PC-3 (cell line): ENCODE results near the gene GGCX. TPM values are rescaled to one million over a fixed set of nuclear protein-coding genes. Genes with fewer than 3 reads are reported as not detected.

Experiments used
- ATAC-seq: fragments of 200-7000 bp; cut with Tn5 transposase; 2 replicates; pipeline ENCODE4 v1.9.1; 2020; ENCODE audit warnings: mild to moderate bottlenecking, moderate library complexity
- BruUV-seq: library from RNA; stranded (reverse); fragments of 400-500 nt; replicated peaks from 2 replicates; lab custom pipeline; 2021; lab: Mats Ljungman, UMichigan
- CTCF ChIA-PET: fragments of 300-600 bp; sonication (Branson Sonifier 250); formaldehyde crosslinking; loops from one replicate; lab custom pipeline; 2022; ENCODE audit warnings: antibody characterized with exemption; lab: Charles Lee
- POLR2A ChIA-PET: fragments of 300-600 bp; sonication (Branson Sonifier 250); formaldehyde crosslinking; loops from one replicate; lab custom pipeline; 2022; ENCODE audit warnings: antibody characterized with exemption; ENCODE audit not compliant: unreplicated experiment; lab: Charles Lee
- DNase-seq: peaks from one replicate; pipeline ENCODE4 v3.0.0-alpha.2; 2015
- H2AFZ ChIP-seq: fragments of 300-600 bp; sonication (generic); 2 replicates; pipeline ENCODE4 v1.6.0; 2016; ENCODE audit warnings: antibody characterized with exemption, low read length
- H3F3A ChIP-seq: fragments of 300-600 bp; sonication (generic); one replicate; pipeline ENCODE4 v1.6.0; 2017; ENCODE audit warnings: antibody characterized with exemption, low read length, control low read depth, mild to moderate bottlenecking; ENCODE audit not compliant: unreplicated experiment
- H3K27ac ChIP-seq: fragments of 300-600 bp; sonication (generic); 2 replicates; pipeline ENCODE4 v1.5.1; 2016; ENCODE audit warnings: mild to moderate bottlenecking, low read length
- H3K27me3 ChIP-seq: fragments of 300-600 bp; sonication (generic); 2 replicates; pipeline ENCODE4 v1.6.1; 2016; ENCODE audit warnings: low read length, mixed read lengths
- H3K36me3 ChIP-seq: fragments of 300-600 bp; sonication (generic); 2 replicates; pipeline ENCODE4 v1.6.1; 2016; ENCODE audit warnings: low read depth, mixed run types, low read length, mixed read lengths
- H3K4me1 ChIP-seq: fragments of 300-600 bp; sonication (generic); 2 replicates; pipeline ENCODE4 v1.5.1; 2016; ENCODE audit warnings: low read length; ENCODE audit not compliant: insufficient read depth
- H3K4me2 ChIP-seq: fragments of 300-600 bp; sonication (generic); 2 replicates; pipeline ENCODE4 v1.6.0; 2016; ENCODE audit warnings: low read length
- H3K4me3 ChIP-seq: fragments of 300-600 bp; sonication (generic); 2 replicates; pipeline ENCODE4 v1.5.1; 2016; ENCODE audit warnings: mild to moderate bottlenecking, low read length, mixed read lengths
- H3K79me2 ChIP-seq: fragments of 300-600 bp; sonication (generic); 2 replicates; pipeline ENCODE4 v1.6.1; 2017; ENCODE audit warnings: low read length, mixed read lengths
- H3K9ac ChIP-seq: fragments of 300-600 bp; sonication (generic); 2 replicates; pipeline ENCODE4 v1.6.0; 2016; ENCODE audit warnings: mild to moderate bottlenecking, low read length
- H3K9me2 ChIP-seq: fragments of 300-600 bp; sonication (generic); replicated peaks from 2 replicates; pipeline ENCODE4 v1.6.1; 2016; ENCODE audit warnings: mixed run types, low read length, mixed read lengths
- H3K9me3 ChIP-seq: fragments of 300-600 bp; sonication (generic); 2 replicates; pipeline ENCODE4 v1.6.1; 2016; ENCODE audit warnings: low read length, mixed read lengths
- H4K20me1 ChIP-seq: fragments of 300-600 bp; sonication (generic); 2 replicates; pipeline ENCODE4 v1.6.1; 2016; ENCODE audit warnings: low read length, mixed read lengths
- EZH2 ChIP-seq: fragments of 300-600 bp; sonication (generic); IDR thresholded peaks from one replicate; pipeline ENCODE4 v1.6.1; 2017; ENCODE audit warnings: antibody characterized with exemption, mild to moderate bottlenecking, low read length; ENCODE audit not compliant: unreplicated experiment
- EZH2phosphoT487 ChIP-seq: fragments of 300-600 bp; sonication (generic); IDR thresholded peaks from 2 replicates; pipeline ENCODE4 v1.6.1; 2018; ENCODE audit warnings: mild to moderate bottlenecking, antibody characterized with exemption, low read length, borderline replicate concordance
- intact Hi-C: fragments of 100-400 bp; cut with micrococcal nuclease; formaldehyde crosslinking; loops from 2 replicates; pipeline ENCODE4 v1.9.0; 2023
- total RNA-seq: library from RNA; depleted of rRNA; stranded (reverse); fragments of >200 nt; gene quantifications from 2 replicates; pipeline ENCODE4 v1.2.3, GENCODE V29; 2014
- TF ChIP-seq, protein P1 (sequence below): fragments of 300-600 bp; sonication (generic); conservative IDR thresholded peaks from 2 replicates; pipeline ENCODE4 v1.5.1; 2017; ENCODE audit warnings: antibody characterized with exemption, low read depth, mild to moderate bottlenecking, low read length

Gene GGCX
- total RNA-seq, 1 experiment from 2014 or later, result 46.7 TPM

DNA sequence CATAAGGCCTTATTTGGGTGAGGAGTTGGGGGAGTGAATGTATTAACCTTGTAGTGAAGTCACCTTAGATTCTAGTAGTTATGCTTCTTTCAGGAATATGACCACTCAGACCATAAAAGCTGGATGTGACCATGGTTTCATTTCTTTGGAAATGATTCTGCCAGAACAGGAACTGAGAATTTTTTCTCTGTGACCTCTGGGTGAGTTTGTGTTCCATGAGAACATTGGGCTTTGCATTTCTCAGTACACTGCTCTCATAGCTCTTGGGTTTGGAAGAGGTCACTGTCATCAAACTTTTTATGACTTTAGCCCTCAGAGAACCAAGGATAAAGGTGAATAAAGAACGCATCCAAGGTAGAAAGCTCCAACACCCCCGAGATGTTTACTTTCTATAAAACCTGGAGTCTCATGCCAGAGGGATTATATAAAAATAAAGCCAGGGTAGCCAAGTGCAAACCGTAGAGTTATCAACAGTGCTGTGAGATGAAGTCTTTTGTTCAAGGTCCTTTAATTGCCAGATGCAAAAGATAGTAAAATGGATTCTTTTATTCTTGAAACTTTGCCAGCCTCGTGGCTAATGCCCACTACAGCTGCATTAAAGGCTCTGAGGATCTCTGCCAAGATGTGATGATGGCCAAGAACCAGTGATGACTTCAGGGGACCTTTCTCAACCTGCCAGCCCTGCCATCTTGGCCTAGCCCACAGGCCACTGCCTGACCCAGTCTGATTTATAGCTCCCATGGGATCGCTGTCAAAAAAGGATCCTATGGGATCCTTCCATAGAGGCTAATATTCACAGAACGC, 50.1 kb downstream of the GGCX start:
- POLR2A ChIA-PET, result interaction anchor here (0.6 to 1.3 kb wide), 2 partner anchors 28 to 90 kb away, joined by 3 to 6 read pairs; partner anchors contain the start of gene MAT2A

DNA sequence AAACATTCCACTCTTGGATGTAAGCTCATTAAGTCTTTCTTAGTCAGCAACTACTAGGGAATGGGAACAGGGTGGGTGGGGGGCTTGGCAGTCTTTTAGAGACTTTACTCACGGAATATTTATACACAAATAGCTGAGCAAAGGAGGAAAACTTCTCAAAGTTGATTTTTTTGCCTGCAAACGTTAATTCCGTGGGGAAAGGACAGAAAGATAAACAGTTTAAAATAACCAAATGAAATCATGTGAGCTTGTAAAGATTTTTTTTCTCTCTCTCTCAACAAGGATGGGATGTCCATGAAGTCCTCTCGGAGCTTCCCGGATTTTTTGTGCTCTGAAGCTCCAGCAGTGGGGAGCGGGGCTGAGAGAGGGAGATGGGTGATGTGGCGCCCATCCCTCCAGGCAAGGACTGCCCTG, 54.5 kb downstream of the GGCX start:
- H2AFZ ChIP-seq, result no peak overlapping the region
- H3K79me2 ChIP-seq, result peaks cover 7% of the 10 kb centered on the region
- no peak for ATAC-seq
- no peaks in the 10 kb centered on the region for H3K27me3 ChIP-seq
- H3K4me1 ChIP-seq, result peaks cover 56% of the 10 kb centered on the region
- no peak overlapping the region for H3K9ac ChIP-seq
- no peak for DNase-seq
- H3K9me2 ChIP-seq, result no peaks in the 10 kb centered on the region
- H3K9me3 ChIP-seq, result no peaks in the 10 kb centered on the region
- intact Hi-C loops, result no loop called here
- peaks cover 8% of the 10 kb centered on the region for H3F3A ChIP-seq
- no peaks in the 10 kb centered on the region for H4K20me1 ChIP-seq
- H3K36me3 ChIP-seq, result no peaks in the 10 kb centered on the region
- no peak overlapping the region for H3K4me3 ChIP-seq
- BruUV-seq, result no TSS peak
- ChIA-PET POLR2A (interaction anchor here (0.6 to 0.7 kb wide), 2 partner anchors 32 to 45 kb away, joined by 3 to 5 read pairs; partner anchors contain the start of gene MAT2A), CTCF (no interaction called here)
- TF ChIP-seq EZH2 (no peak), EZH2phosphoT487 (no peak)
- TF ChIP-seq, protein P1, sequence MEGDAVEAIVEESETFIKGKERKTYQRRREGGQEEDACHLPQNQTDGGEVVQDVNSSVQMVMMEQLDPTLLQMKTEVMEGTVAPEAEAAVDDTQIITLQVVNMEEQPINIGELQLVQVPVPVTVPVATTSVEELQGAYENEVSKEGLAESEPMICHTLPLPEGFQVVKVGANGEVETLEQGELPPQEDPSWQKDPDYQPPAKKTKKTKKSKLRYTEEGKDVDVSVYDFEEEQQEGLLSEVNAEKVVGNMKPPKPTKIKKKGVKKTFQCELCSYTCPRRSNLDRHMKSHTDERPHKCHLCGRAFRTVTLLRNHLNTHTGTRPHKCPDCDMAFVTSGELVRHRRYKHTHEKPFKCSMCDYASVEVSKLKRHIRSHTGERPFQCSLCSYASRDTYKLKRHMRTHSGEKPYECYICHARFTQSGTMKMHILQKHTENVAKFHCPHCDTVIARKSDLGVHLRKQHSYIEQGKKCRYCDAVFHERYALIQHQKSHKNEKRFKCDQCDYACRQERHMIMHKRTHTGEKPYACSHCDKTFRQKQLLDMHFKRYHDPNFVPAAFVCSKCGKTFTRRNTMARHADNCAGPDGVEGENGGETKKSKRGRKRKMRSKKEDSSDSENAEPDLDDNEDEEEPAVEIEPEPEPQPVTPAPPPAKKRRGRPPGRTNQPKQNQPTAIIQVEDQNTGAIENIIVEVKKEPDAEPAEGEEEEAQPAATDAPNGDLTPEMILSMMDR, result no peak
- no peak overlapping the region for H3K4me2 ChIP-seq
- 0 out of 2 replicates have a peak overlapping the region, but pooled peaks have one; percentile 8 for H3K27ac ChIP-seq

More for the DNA sequence above, 50.1 kb downstream of the GGCX start:
- H3F3A ChIP-seq, result peaks cover under 1% of the 10 kb centered on the region
- peaks cover 53% of the 10 kb centered on the region for H3K4me1 ChIP-seq
- peak overlapping the region; percentile 58 for H3K4me2 ChIP-seq
- TSS peak; percentile 93 for BruUV-seq
- peak; percentile 77 for DNase-seq
- no peaks in the 10 kb centered on the region for H3K79me2 ChIP-seq
- H2AFZ ChIP-seq, result peak overlapping the region; percentile 12; the same call in 1 of the 2 replicates
- H3K27me3 ChIP-seq, result no peaks in the 10 kb centered on the region
- peak overlapping the region; percentile 64 for H3K9ac ChIP-seq
- TF ChIP-seq EZH2, result no peak
- TF ChIP-seq, protein P1, result no peak
- TF ChIP-seq EZH2phosphoT487, result no peak
- H4K20me1 ChIP-seq, result no peaks in the 10 kb centered on the region
- H3K27ac ChIP-seq, result peak overlapping the region; percentile 82
- peak; percentile 87 for ATAC-seq
- H3K36me3 ChIP-seq, result no peaks in the 10 kb centered on the region
- CTCF ChIA-PET, result no interaction called here
- intact Hi-C loops, result loop anchor here (1.0 kb wide), 3 partner anchors 12 to 90 kb away; no protein-coding TSS in a partner anchor
- H3K9me3 ChIP-seq, result no peaks in the 10 kb centered on the region
- H3K4me3 ChIP-seq, result no peak overlapping the region
- no peaks in the 10 kb centered on the region for H3K9me2 ChIP-seq
